ENCODE results near the gene NBPF11.
"Not testable (repeated sequence)": the region's sequence is repeated elsewhere in the genome, so short reads cannot be mapped to it uniquely, and the experiment has no call there.

NBPF11 gene

DNA sequence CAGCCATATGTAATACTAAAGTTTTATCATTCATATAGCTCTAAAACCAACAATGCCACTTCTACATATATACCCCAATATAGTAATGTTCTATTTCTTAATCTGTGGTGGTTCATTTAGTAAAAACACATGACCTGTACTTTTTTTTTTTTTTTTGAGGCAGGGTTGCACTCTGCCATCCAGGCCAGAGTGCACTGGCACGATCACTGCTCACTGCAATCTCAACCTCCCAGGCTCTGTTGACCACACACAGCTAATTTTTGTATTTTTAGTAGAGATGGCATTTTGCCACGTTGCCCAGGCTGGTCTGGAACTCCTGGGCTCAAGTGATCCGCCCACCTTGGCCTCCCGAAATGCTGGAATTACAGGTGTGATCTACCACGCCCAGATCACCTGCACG is 2.1 kb downstream of the NBPF11 start:
- not testable (repeated sequence) for DNase-seq

DNA sequence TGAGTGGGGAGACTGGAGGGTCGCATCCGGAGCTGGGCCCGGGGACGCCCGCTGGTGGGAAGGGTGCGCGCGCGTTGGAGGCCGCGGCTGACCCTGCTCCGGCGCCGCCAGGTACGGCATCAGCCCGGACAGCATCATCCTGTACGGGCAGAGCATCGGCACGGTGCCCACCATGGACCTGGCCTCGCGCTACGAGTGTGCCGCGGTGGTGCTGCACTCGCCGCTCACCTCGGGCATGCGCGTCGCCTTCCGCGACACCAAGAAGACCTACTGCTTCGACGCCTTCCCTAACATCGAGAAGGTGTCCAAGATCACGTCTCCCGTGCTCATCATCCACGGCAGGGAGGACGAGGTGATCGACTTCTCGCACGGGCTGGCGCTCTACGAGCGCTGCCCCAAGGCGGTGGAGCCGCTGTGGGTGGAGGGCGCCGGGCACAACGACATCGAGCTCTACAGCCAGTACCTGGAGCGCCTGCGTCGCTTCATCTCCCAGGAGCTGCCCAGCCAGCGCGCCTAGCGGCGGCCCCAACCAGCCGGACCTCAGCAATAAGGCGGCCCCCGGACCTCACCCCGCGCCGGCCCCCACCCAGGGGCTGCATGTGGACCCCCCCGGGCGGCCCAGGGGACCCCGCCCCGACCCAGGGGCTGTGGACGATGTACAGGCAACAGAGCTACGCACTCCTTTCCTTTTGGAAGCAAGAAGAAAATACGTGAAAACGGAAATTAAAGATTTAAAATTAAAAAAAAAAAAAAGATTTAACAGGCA is 2.8 kb downstream of the NBPF11 start:
- not testable (repeated sequence) for DNase-seq

DNA sequence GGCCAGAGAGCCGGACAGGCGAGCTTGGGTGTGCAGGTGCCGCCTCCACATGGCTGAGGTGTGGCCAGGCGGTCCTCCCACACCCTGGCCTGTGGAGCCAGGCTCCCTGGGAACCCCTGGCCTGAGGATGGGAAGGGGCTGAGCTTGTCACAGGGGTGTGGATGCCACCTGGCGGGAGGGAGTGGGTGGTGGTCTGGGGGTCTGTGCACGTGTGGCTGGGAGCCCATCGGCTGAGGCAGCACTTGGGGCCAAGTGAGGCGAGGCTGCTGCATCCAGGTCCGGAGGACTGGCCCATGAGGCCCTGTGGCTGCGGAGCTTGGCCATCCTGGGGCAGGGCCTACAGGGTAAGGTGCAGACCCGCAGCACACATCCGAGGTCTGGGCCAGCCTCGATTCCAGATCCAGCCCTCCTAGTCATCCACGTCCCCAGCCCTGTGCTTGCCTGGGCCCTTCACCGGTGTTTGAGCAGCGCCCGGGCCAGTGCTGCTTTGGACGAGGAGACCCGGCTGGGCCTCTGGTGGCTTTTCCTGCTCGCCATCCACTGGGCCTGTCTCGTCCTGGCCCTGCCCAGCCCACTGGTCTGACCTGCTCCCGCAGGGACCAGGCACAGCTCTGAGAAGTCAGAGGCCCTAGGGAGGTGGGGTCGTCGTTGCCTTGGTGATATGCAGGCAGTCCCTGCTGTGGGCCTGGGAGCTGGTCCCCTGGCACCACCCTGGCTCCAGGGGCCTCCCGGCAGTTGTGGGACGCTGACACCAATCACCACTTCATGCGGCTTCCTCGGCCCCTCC is 4.8 kb downstream of the NBPF11 start:
- DNase-seq, result not testable (repeated sequence)

GRCh38 chr1:148146191-148146997 is 5.7 kb downstream of the NBPF11 start:
- DNase-seq, result not testable (repeated sequence)

- not testable (repeated sequence) for DNase-seq
Measured at GRCh38 chr1:148143223-148143622, 8.9 kb downstream of the NBPF11 start.

GRCh38 chr1:148141936-148142335 is 10.1 kb downstream of the NBPF11 start:
- DNase-seq, result not testable (repeated sequence)

DNA sequence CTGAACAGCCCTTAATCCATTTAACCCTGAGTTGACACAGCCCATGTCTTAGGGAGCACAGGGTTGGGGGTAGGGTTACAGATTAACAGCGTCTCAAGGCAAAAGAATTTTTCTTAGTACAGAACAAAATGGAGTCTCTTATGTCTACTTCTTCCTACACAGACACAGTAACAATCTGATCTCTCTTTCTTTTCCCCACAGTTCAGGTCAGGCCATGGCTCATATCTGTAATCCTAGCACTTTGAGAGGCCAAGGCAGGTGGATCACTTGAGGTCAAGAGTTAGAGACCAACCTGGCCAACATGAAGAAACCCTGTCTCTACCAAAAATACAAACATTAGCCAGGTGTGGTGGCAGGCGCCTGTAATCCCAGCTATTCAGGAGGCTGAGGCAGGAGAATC is 13.5 kb downstream of the NBPF11 start:
- not testable (repeated sequence) for DNase-seq

DNA sequence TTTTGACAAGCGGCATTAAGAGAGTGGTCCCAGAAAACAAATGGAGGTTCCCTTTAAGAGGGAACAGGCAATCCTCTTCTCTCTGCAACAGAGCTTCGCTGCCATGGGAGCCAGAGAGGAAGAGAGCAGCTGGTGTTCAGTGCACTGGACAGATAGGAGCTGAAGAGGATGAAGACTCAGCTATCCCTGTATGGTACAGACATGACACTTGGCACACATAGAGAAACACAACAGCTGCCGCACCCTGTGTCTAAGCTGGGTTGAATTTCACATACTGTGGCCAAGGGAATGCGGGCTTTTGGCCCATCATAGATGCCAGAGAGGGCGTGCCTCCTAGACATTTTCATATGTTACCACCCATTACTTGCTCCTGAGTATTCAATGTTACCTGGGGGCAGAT is 29.7 kb downstream of the NBPF11 start:
- not testable (repeated sequence) for DNase-seq

DNA sequence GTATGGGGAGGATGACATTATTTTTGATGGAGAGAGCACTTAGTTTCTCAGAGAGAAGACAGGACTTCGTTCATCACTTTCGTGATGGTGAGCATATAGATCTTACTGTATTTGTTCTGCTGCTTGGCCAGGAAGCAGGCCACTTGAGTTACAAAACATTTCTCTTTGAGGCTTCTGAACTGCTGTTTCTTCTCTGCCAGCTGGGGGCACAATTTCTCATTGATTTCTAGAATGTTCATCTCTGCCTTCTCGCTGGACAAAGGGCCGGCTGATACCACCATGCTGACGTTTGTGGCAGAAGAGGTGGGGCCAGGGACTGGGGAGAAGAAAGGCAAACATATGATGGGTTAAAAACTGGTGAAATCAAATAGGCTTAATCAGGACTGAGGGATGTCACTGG is 31.7 kb downstream of the NBPF11 start:
- DNase-seq, result not testable (repeated sequence)

DNA sequence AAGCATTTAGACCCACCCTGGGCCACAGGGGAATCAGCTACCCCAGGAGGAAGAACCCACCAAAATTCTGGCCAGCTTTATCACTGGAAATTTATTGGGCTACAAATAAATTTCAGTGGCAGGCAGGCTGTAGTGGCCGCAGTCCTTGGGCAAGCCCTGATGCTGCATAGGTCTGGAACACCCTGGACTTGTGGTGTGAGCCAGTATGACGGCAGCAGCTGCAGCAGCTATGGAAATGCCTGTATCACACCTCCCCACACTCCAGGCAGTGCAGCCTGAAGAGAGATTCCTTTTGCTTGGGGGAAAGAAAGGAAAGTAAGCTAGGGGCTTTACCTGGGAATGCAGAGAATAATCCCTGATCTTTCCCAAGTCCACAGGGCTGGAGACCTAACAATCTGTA is 56.3 kb downstream of the NBPF11 start:
- not testable (repeated sequence) for DNase-seq

- not testable (repeated sequence) for DNase-seq
Measured at GRCh38 chr1:148086196-148086595, 65.9 kb downstream of the NBPF11 start.

- DNase-seq, result not testable (repeated sequence)
Measured at GRCh38 chr1:148081205-148081604, 70.9 kb downstream of the NBPF11 start.

GRCh38 chr1:148078632-148079519 is 73.2 kb downstream of the NBPF11 start:
- not testable (repeated sequence) for DNase-seq

GRCh38 chr1:148078090-148078489 is 74.0 kb downstream of the NBPF11 start:
- DNase-seq, result not testable (repeated sequence)

- not testable (repeated sequence) for DNase-seq
Measured at GRCh38 chr1:148077458-148077857, 74.6 kb downstream of the NBPF11 start.

DNA sequence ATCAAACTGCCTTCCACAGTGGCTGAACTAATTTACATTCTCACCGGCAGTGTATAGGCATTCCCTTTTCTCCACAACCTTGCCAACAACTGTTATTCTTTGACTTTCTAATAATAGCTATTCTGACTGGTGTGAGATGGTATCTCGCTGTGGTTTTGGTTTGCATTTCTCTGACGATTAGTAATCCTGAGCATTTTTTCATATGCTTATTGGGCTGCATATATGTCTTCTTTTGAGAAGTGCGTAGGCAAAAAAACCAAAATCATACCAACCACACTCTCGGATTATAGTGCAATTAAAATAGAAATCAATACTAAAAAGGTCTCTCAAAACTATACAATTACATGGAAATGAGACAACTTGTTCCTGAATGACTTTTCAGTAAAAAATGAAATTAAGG is 78.7 kb downstream of the NBPF11 start:
- not testable (repeated sequence) for DNase-seq

DNA sequence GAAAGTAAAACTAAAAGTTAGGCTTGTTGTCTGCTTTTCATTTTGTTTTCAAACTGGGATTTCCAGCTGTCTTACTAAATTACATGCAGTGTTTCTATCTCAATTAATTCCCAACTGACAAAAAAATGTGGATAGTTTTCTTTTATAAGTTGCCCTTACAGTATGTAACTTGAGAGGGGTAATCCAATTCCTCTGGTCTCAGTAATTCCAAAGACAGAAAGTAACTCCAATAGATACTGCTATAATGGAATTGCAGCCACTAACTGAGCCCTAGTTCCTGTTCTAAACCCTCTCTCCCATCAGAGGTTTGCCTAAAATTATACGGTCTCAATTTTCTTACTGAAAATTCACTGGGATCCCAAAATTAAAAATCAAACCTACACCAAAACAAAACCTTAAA is 83.5 kb downstream of the NBPF11 start:
- DNase-seq, result not testable (repeated sequence)

- DNase-seq, result not testable (repeated sequence)
Measured at GRCh38 chr1:148068201-148068600, 83.9 kb downstream of the NBPF11 start.

- DNase-seq, result peak; percentile 52
Measured at GRCh38 chr1:148060294-148060701, 91.8 kb downstream of the NBPF11 start.

DNA sequence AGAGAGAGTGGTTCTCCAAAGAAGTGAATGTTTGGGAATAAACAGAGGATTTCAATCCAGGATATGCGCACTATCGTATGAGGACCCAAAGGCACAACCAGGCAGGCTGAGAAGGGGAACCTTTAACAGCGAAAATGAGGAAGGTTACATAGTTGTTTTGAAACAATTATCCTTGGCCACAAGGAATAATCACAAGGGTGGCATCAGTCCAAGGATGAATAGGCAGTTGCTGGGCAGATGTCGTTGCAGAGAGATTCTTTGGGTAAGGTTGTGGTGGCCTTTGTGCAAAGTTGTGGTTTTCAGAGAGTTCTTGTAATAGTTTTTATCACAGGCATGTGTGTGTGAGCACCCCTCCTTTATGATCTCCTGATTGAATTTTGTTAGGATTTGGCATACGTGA is 94.7 kb downstream of the NBPF11 start:
- not testable (repeated sequence) for DNase-seq
